PC-3 (cell line): ENCODE data around the gene ZCCHC14.

Experiments
- EZH2 ChIP-seq: fragments of 300-600 bp; sonication (generic); IDR thresholded peaks from one replicate; pipeline ENCODE4 v1.6.1; 2017; ENCODE audit warnings: antibody characterized with exemption, mild to moderate bottlenecking, low read length; ENCODE audit not compliant: unreplicated experiment
- EZH2phosphoT487 ChIP-seq: fragments of 300-600 bp; sonication (generic); IDR thresholded peaks from 2 replicates; pipeline ENCODE4 v1.6.1; 2018; ENCODE audit warnings: mild to moderate bottlenecking, antibody characterized with exemption, low read length, borderline replicate concordance
- TF ChIP-seq, protein P1 (sequence below): fragments of 300-600 bp; sonication (generic); conservative IDR thresholded peaks from 2 replicates; pipeline ENCODE4 v1.5.1; 2017; ENCODE audit warnings: antibody characterized with exemption, low read depth, mild to moderate bottlenecking, low read length

DNA sequence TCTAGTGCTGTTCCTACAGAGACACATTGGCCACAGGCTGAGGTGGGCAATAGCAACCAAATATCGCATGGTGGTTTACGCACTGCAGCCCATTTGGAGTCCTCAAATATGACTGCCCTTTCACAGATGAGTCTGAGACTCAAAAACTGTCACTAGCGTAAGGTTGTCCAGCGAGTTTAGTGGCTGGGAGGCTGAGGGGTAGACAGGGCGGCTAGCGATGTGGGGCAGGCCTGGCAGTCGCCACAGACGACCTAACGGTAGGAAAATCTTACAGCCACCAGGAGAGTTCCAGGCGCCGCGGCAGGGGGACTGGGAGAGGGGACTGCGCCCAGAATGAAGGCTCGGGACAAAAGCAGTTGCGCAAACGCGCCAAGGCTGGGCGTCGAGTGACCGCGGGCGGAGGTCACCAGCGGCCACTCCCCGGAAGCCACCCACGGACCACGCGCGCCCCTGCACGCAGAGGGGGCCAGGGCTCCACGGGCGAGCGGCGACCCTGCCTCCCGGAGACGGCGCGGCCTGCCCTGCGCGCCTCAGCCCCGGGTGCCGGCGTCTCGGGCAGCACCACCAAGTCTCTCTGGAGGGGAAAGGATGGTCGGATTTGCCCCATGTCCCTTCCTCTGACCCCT is 101.4 kb downstream of the ZCCHC14 start:
- TF ChIP-seq, protein P1, sequence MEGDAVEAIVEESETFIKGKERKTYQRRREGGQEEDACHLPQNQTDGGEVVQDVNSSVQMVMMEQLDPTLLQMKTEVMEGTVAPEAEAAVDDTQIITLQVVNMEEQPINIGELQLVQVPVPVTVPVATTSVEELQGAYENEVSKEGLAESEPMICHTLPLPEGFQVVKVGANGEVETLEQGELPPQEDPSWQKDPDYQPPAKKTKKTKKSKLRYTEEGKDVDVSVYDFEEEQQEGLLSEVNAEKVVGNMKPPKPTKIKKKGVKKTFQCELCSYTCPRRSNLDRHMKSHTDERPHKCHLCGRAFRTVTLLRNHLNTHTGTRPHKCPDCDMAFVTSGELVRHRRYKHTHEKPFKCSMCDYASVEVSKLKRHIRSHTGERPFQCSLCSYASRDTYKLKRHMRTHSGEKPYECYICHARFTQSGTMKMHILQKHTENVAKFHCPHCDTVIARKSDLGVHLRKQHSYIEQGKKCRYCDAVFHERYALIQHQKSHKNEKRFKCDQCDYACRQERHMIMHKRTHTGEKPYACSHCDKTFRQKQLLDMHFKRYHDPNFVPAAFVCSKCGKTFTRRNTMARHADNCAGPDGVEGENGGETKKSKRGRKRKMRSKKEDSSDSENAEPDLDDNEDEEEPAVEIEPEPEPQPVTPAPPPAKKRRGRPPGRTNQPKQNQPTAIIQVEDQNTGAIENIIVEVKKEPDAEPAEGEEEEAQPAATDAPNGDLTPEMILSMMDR = no peak
- TF ChIP-seq EZH2phosphoT487 (no peak), EZH2 (no peak)
